H1 (cell line): ENCODE measurements around the gene OTUD1. TPM values are rescaled to one million over a fixed set of nuclear protein-coding genes. Genes with fewer than 3 reads are reported as not detected.

ENCODE experiments used
- CHD7 ChIP-seq: fragments of 300-600 bp; sonication (generic); IDR thresholded peaks from 2 replicates; pipeline ENCODE4 v1.7.1; 2012; ENCODE audit warnings: low read length, moderate library complexity, mild to moderate bottlenecking, inconsistent platforms; ENCODE audit not compliant: insufficient replicate concordance
- HDAC2 ChIP-seq, 2 experiments: fragments of 300-600 bp in 1 of 2; sonication (generic) in 1 of 2; IDR thresholded peaks; 2 replicates each; pipeline ENCODE4 v1.6.1; 2011 to 2012; ENCODE audit warnings: low read depth in 2 of 2, low read length in 2 of 2, mild to moderate bottlenecking in 2 of 2, moderate library complexity in 2 of 2, borderline replicate concordance in 1 of 2, inconsistent platforms in 1 of 2
- KDM4A ChIP-seq: IDR thresholded peaks from one replicate; pipeline ENCODE4 v1.7.1; 2012; ENCODE audit warnings: low read depth, mild to moderate bottlenecking, moderate library complexity, low read length, inconsistent platforms; ENCODE audit not compliant: severe bottlenecking
- MAFK ChIP-seq: IDR thresholded peaks from 2 replicates; pipeline ENCODE4 v1.6.1; 2012; ENCODE audit warnings: low read depth, mild to moderate bottlenecking, improper control_type of control experiment, low read length
- PHF8 ChIP-seq: fragments of 200-600 bp; sonication (generic); conservative IDR thresholded peaks from 2 replicates; pipeline ENCODE4 v1.7.1; 2012; ENCODE audit warnings: low read depth, mild to moderate bottlenecking, inconsistent platforms, low read length, moderate library complexity
- POLR2AphosphoS5 ChIP-seq: IDR thresholded peaks from 2 replicates; pipeline ENCODE4 v1.6.1; 2011; ENCODE audit warnings: low read depth, low read length
- YY1 ChIP-seq: IDR thresholded peaks from 2 replicates; pipeline ENCODE4 v1.6.1; 2011; ENCODE audit warnings: low read depth, mild to moderate bottlenecking, low read length
- polyA plus RNA-seq, 7 experiments: library from polyadenylated mRNA; depleted of rRNA in 3 of 7; stranded (reverse) in 5 of 7; unstranded in 2 of 7; fragments of >200 nt in 5 of 7; fragments of 200-250 nt in 2 of 7; gene quantifications; 1 replicate in 5 of 7; 2 replicates in 1 of 7; 4 replicates in 1 of 7; pipeline versions ENCODE4 v1.2.1 to v1.2.3, GENCODE V29; 2011 to 2013; ENCODE audit warnings: missing spikeins in 2 of 7, mixed read lengths in 2 of 7
- total RNA-seq: library from RNA; stranded (reverse); fragmentation: NEBNext Ultra II Directional; extraction: Animal tissue kit (Norgen Biotek cat#: 25700); gene quantifications from 2 replicates; pipeline ENCODE4 v1.2.1, GENCODE V29; 2021
- TF ChIP-seq, protein P1 (sequence below): IDR thresholded peaks from 2 replicates; pipeline ENCODE4 v1.6.1; 2011; ENCODE audit warnings: low read depth, mild to moderate bottlenecking, low read length; ENCODE audit not compliant: insufficient read depth

Gene OTUD1
- total and polyA plus RNA-seq, 2 of the 8 experiments (the other 6 are each of a cell fraction or from before 2014, with no cell fraction given): 1.3 to 7.1 TPM

GRCh38 chr10:23432639-23433038 is 6.2 kb upstream of the OTUD1 start (continued):
- TF ChIP-seq CHD7 (no peak), POLR2AphosphoS5 (no peak), KDM4A (no peak), PHF8 (no peak), MAFK (no peak), YY1 (no peak), HDAC2 (IDR thresholded peaks at IDR 0.05; ENCODE audit: borderline replicate concordance in 1 of 2, low read depth in 2 of 2, low read length in 2 of 2) (no peak)
- TF ChIP-seq, protein P1, sequence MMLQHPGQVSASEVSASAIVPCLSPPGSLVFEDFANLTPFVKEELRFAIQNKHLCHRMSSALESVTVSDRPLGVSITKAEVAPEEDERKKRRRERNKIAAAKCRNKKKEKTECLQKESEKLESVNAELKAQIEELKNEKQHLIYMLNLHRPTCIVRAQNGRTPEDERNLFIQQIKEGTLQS: no peak
- TF ChIP-seq, all 59 proteins: peak for 0
